GM12865 (cell line): Measurements from ENCODE around the gene CLIP2.
"Not testable (repeated sequence)": the region's sequence is repeated elsewhere in the genome, so short reads cannot be mapped to it uniquely, and the experiment has no call there.

Experiments
- DNase-seq: peaks from one replicate; pipeline ENCODE4 v3.0.0; 2010; ENCODE audit warnings: low read depth
- H3K4me3 ChIP-seq: 2 replicates; pipeline ENCODE4 v1.5.1; 2011; ENCODE audit warnings: mild to moderate bottlenecking, low read depth, low read length, control low read depth
- CTCF ChIP-seq: IDR thresholded peaks from 2 replicates; pipeline ENCODE4 v1.5.1; 2011; ENCODE audit warnings: low read length, control low read depth, low read depth, inconsistent platforms; ENCODE audit not compliant: insufficient read depth; ENCODE audit errors: missing control alignments

Gene CLIP2

GRCh38 chr7:74337926-74338325 is 48.7 kb downstream of the CLIP2 start:
- TF ChIP-seq CTCF, result no peak
- no peak for DNase-seq

GRCh38 chr7:74338366-74339108 is 49.3 kb downstream of the CLIP2 start:
- DNase-seq, result no peak
- TF ChIP-seq CTCF, result no peak
- H3K4me3 ChIP-seq, result no peak overlapping the region

More at GRCh38 chr7:74337926-74338325, 48.7 kb downstream of the CLIP2 start:
- H3K4me3 ChIP-seq, result no peak overlapping the region

GRCh38 chr7:74339648-74340047 is 50.4 kb downstream of the CLIP2 start:
- H3K4me3 ChIP-seq, result not testable (repeated sequence)

GRCh38 chr7:74343281-74344131 is 54.3 kb downstream of the CLIP2 start:
- no peak for TF ChIP-seq CTCF
- no peak for DNase-seq
- no peak overlapping the region for H3K4me3 ChIP-seq

More at GRCh38 chr7:74339648-74340047, 50.4 kb downstream of the CLIP2 start:
- not testable (repeated sequence) for DNase-seq

GRCh38 chr7:74344132-74344496 is 54.9 kb downstream of the CLIP2 start:
- no peak for TF ChIP-seq CTCF
- DNase-seq, result no peak
- no peak overlapping the region for H3K4me3 ChIP-seq

- DNase-seq, result no peak
- no peak for TF ChIP-seq CTCF
Measured at GRCh38 chr7:74344786-74345185, 55.6 kb downstream of the CLIP2 start.

GRCh38 chr7:74345970-74346369 is 56.8 kb downstream of the CLIP2 start:
- H3K4me3 ChIP-seq, result no peak overlapping the region
- TF ChIP-seq CTCF, result no peak
- DNase-seq, result no peak

More at GRCh38 chr7:74344786-74345185, 55.6 kb downstream of the CLIP2 start:
- no peak overlapping the region for H3K4me3 ChIP-seq
